Activated CD8-positive, alpha-beta memory T cell treated with anti-CD3 and anti-CD28 coated beads, Interleukin-2, amount 10 ng/mL, durations not matched to agents 7 days and 5 days (primary cell): ENCODE data around the gene MYLK. TPM values are rescaled to one million over a fixed set of nuclear protein-coding genes. Genes with fewer than 3 reads are reported as not detected.
"Not testable (repeated sequence)": the region's sequence is repeated elsewhere in the genome, so short reads cannot be mapped to it uniquely, and the experiment has no call there.

ENCODE experiments used
- ATAC-seq: fragments of 150-1000 bp; cut with Tn5 transposase; one replicate; pipeline ENCODE4 v1.10.0; 2021; ENCODE audit warnings: moderate library complexity
- CTCF ChIA-PET: fragments of 350-600 bp; sonication (Branson Sonifier 250); formaldehyde crosslinking; loops from one replicate; lab custom pipeline; 2021; ENCODE audit warnings: antibody characterized with exemption; lab: Charles Lee
- DNase-seq: peaks from one replicate; pipeline ENCODE4 v3.0.0-alpha.2; 2020
- H3K27ac Mint-ChIP-seq: one replicate; pipeline ENCODE4 v1.8.0; 2021; ENCODE audit warnings: mild to moderate bottlenecking, mixed read lengths
- H3K27me3 Mint-ChIP-seq: one replicate; pipeline ENCODE4 v1.8.0; 2021; ENCODE audit warnings: mixed read lengths
- H3K36me3 Mint-ChIP-seq: one replicate; pipeline ENCODE4 v1.8.0; 2021; ENCODE audit warnings: mild to moderate bottlenecking, mixed read lengths
- H3K4me1 Mint-ChIP-seq: one replicate; pipeline ENCODE4 v1.8.0; 2021; ENCODE audit warnings: mixed read lengths
- H3K4me3 Mint-ChIP-seq: one replicate; pipeline ENCODE4 v1.8.0; 2021; ENCODE audit warnings: mild to moderate bottlenecking, moderate library complexity, mixed read lengths
- H3K9me3 Mint-ChIP-seq: one replicate; pipeline ENCODE4 v1.8.0; 2022; ENCODE audit warnings: low read depth, mixed read lengths
- total RNA-seq, 2 experiments: library from RNA; stranded (reverse); gene quantifications; one replicate each; pipeline ENCODE4 v1.2.3, GENCODE V29; 2021

The MYLK gene
- total RNA-seq, 2 experiments from 2014 or later, result 0.50 to 0.96 TPM

- CTCF ChIA-PET, result interaction anchor here (0.6 to 2.0 kb wide), 3 partner anchors 10 to 77 kb away, joined by 4 to 6 read pairs (median 6); no protein-coding TSS in a partner anchor
- peak; percentile 59 for DNase-seq
- H3K27ac Mint-ChIP-seq, H3K4me1 Mint-ChIP-seq, H3K27me3 Mint-ChIP-seq, H3K4me3 Mint-ChIP-seq, H3K9me3 Mint-ChIP-seq, H3K36me3 Mint-ChIP-seq: not testable (repeated sequence)
- peak; percentile 61 for ATAC-seq
These were observed 164.9 kb downstream of the MYLK start for GRCh38 chr3:123719061-123719756.

GRCh38 chr3:123718108-123718507, 166.0 kb downstream of the MYLK start:
- Mint-ChIP-seq H3K27ac (no peak overlapping the region), H3K9me3 (no peaks in the 10 kb centered on the region), H3K36me3 (no peaks in the 10 kb centered on the region), H3K27me3 (peaks cover 5% of the 10 kb centered on the region), H3K4me1 (no peaks in the 10 kb centered on the region), H3K4me3 (no peak overlapping the region)
- ATAC-seq (no peak), DNase-seq (no peak)
- CTCF ChIA-PET, result interaction anchor here (1.7 to 2.0 kb wide), 3 partner anchors 65 to 76 kb away, joined by 6 to 7 read pairs (median 6); no protein-coding TSS in a partner anchor

GRCh38 chr3:123717451-123717850, 166.7 kb downstream of the MYLK start:
- not testable (repeated sequence) for DNase-seq, H3K27me3 Mint-ChIP-seq, H3K27ac Mint-ChIP-seq, H3K4me3 Mint-ChIP-seq, H3K9me3 Mint-ChIP-seq, H3K36me3 Mint-ChIP-seq, H3K4me1 Mint-ChIP-seq, ATAC-seq
- CTCF ChIA-PET, result interaction anchor here (1.3 to 2.0 kb wide), 2 partner anchors 65 to 76 kb away, joined by 7 to 8 read pairs; no protein-coding TSS in a partner anchor

GRCh38 chr3:123716411-123716810, 167.7 kb downstream of the MYLK start:
- Mint-ChIP-seq H3K27me3 (peaks cover 5% of the 10 kb centered on the region), H3K27ac (no peak overlapping the region), H3K4me1 (no peaks in the 10 kb centered on the region), H3K36me3 (no peaks in the 10 kb centered on the region), H3K9me3 (no peaks in the 10 kb centered on the region), H3K4me3 (no peak overlapping the region)
- CTCF ChIA-PET, result interaction anchor here (1.3 to 2.0 kb wide), 2 partner anchors 64 to 74 kb away, joined by 7 to 8 read pairs; no protein-coding TSS in a partner anchor
- no peak for ATAC-seq
- no peak for DNase-seq

- H3K4me1 Mint-ChIP-seq, result no peaks in the 10 kb centered on the region
- CTCF ChIA-PET, result no interaction called here
These were observed 170.9 kb downstream of the MYLK start for GRCh38 chr3:123713211-123713610.

GRCh38 chr3:123712077-123712860, 171.9 kb downstream of the MYLK start:
- H3K36me3 Mint-ChIP-seq, result no peaks in the 10 kb centered on the region
- H3K9me3 Mint-ChIP-seq, result no peaks in the 10 kb centered on the region
- peaks cover 2% of the 10 kb centered on the region for H3K27me3 Mint-ChIP-seq
- no peak overlapping the region for H3K4me3 Mint-ChIP-seq
- CTCF ChIA-PET, result no interaction called here
- H3K4me1 Mint-ChIP-seq, result no peaks in the 10 kb centered on the region
- ATAC-seq, result no peak
- H3K27ac Mint-ChIP-seq, result no peak overlapping the region
- DNase-seq, result no peak

More at GRCh38 chr3:123713211-123713610, 170.9 kb downstream of the MYLK start:
- ATAC-seq (no peak), DNase-seq (no peak)
- H3K27ac Mint-ChIP-seq, result no peak overlapping the region
- peaks cover 5% of the 10 kb centered on the region for H3K27me3 Mint-ChIP-seq
- no peaks in the 10 kb centered on the region for H3K9me3 Mint-ChIP-seq
- H3K4me3 Mint-ChIP-seq, result no peak overlapping the region
- no peaks in the 10 kb centered on the region for H3K36me3 Mint-ChIP-seq

- Mint-ChIP-seq H3K4me3 (no peak overlapping the region), H3K9me3 (no peaks in the 10 kb centered on the region), H3K27ac (no peak overlapping the region), H3K36me3 (no peaks in the 10 kb centered on the region), H3K4me1 (no peaks in the 10 kb centered on the region), H3K27me3 (peaks cover 2% of the 10 kb centered on the region)
- CTCF ChIA-PET, result interaction anchor here (0.6 kb wide), 1 partner anchor 13 kb away, joined by 3 read pairs; no protein-coding TSS in a partner anchor
- DNase-seq (no peak), ATAC-seq (no peak)
These were observed 172.8 kb downstream of the MYLK start for GRCh38 chr3:123711356-123711755.

GRCh38 chr3:123708531-123708930, 175.6 kb downstream of the MYLK start:
- H3K4me1 Mint-ChIP-seq, result no peaks in the 10 kb centered on the region
- no peak for DNase-seq
- H3K27ac Mint-ChIP-seq, result no peak overlapping the region
- no peak overlapping the region for H3K4me3 Mint-ChIP-seq
- ATAC-seq, result no peak
- no peaks in the 10 kb centered on the region for H3K36me3 Mint-ChIP-seq
- CTCF ChIA-PET, result interaction anchor here (0.9 kb wide), 2 partner anchors 10 to 20 kb away, joined by 4 read pairs; no protein-coding TSS in a partner anchor
- no peaks in the 10 kb centered on the region for H3K9me3 Mint-ChIP-seq
- no peaks in the 10 kb centered on the region for H3K27me3 Mint-ChIP-seq

- ATAC-seq, H3K4me3 Mint-ChIP-seq, H3K27me3 Mint-ChIP-seq, H3K36me3 Mint-ChIP-seq, H3K27ac Mint-ChIP-seq, DNase-seq, CTCF ChIA-PET, H3K9me3 Mint-ChIP-seq, H3K4me1 Mint-ChIP-seq: not testable (repeated sequence)
These were observed 176.5 kb downstream of the MYLK start for GRCh38 chr3:123707641-123708040.

- H3K36me3 Mint-ChIP-seq, result no peaks in the 10 kb centered on the region
- no peaks in the 10 kb centered on the region for H3K9me3 Mint-ChIP-seq
- no peaks in the 10 kb centered on the region for H3K27me3 Mint-ChIP-seq
- CTCF ChIA-PET, result interaction anchor here (1.0 to 2.2 kb wide), 2 partner anchors 11 to 17 kb away, joined by 3 to 11 read pairs; no protein-coding TSS in a partner anchor
- H3K4me3 Mint-ChIP-seq, result no peak overlapping the region
- ATAC-seq (no peak), DNase-seq (no peak)
- H3K4me1 Mint-ChIP-seq, result no peaks in the 10 kb centered on the region
- H3K27ac Mint-ChIP-seq, result no peak overlapping the region
These were observed 177.3 kb downstream of the MYLK start for GRCh38 chr3:123706871-123707270.

- Mint-ChIP-seq H3K27ac (no peak overlapping the region), H3K27me3 (no peaks in the 10 kb centered on the region)
- CTCF ChIA-PET, result interaction anchor here (2.2 kb wide), 1 partner anchor 18 kb away, joined by 11 read pairs; no protein-coding TSS in a partner anchor
These were observed 178.4 kb downstream of the MYLK start for GRCh38 chr3:123705488-123706285.

GRCh38 chr3:123703663-123704062, 180.5 kb downstream of the MYLK start:
- DNase-seq, H3K4me1 Mint-ChIP-seq, H3K4me3 Mint-ChIP-seq, H3K27ac Mint-ChIP-seq, H3K36me3 Mint-ChIP-seq, ATAC-seq, H3K9me3 Mint-ChIP-seq, H3K27me3 Mint-ChIP-seq: not testable (repeated sequence)
- CTCF ChIA-PET, result interaction anchor here (1.2 to 1.6 kb wide), 2 partner anchors 62 kb away, joined by 3 to 4 read pairs; no protein-coding TSS in a partner anchor

More at GRCh38 chr3:123705488-123706285, 178.4 kb downstream of the MYLK start:
- no peaks in the 10 kb centered on the region for H3K36me3 Mint-ChIP-seq
- DNase-seq (no peak), ATAC-seq (no peak)
- H3K9me3 Mint-ChIP-seq, result no peaks in the 10 kb centered on the region
- no peaks in the 10 kb centered on the region for H3K4me1 Mint-ChIP-seq
- no peak overlapping the region for H3K4me3 Mint-ChIP-seq
